ENCODE data around the gene RNU1-1.

Gene RNU1-1

GRCh38 chr1:16464917-16465625 lies 49.0 kb downstream of the RNU1-1 start:
- Histone ChIP-seq H3K4me3 (ENCODE audit: control insufficient read depth in 1 of 7, extremely low read depth in 1 of 7, insufficient read depth in 4 of 7, low read depth in 2 of 7, low read length in 6 of 7) (no peak overlapping the region), H3K4me1 (ENCODE audit: control extremely low read depth in 1 of 4, control insufficient read depth in 4 of 4, insufficient read depth in 4 of 4, low read length in 3 of 4) (no peaks in the 10 kb centered on the region), H3K36me3 (ENCODE audit: control insufficient read depth in 4 of 4, insufficient read depth in 4 of 4, low read length in 3 of 4) (peaks cover 9 to 27% (median 24%) of the 10 kb centered on the region in 4 experiments), H3K27ac (ENCODE audit: insufficient read depth in 1 of 2, low read depth in 1 of 2, low read length in 2 of 2, poor library complexity in 1 of 2, severe bottlenecking in 2 of 2) (no peak overlapping the region), H3K27me3 (replicated peaks in 2 of 5; ENCODE audit: control insufficient read depth in 4 of 5, insufficient read depth in 5 of 5, low read length in 4 of 5) (no peaks in the 10 kb centered on the region), H3K9me3 (ENCODE audit: control extremely low read depth in 1 of 5, control insufficient read depth in 4 of 5, insufficient read depth in 2 of 5, low read depth in 1 of 5, low read length in 4 of 5) (no peaks in the 10 kb centered on the region)
- DNase-seq, result no peak
- CTCF ChIA-PET, result interaction anchor here (1.1 kb wide), 1 partner anchor 11 kb away, joined by 3 read pairs; no protein-coding TSS in a partner anchor
- 97% methylated on average over 20 of the region's 21 CpGs for WGBS (ENCODE audit: insufficient coverage)
- POLR2A ChIA-PET, result no interaction called here

Data from common myeloid progenitor, CD34-positive (primary cell).